GM21717 (cell line): ENCODE measurements around the gene HOXA9.

Experiments used
- ATAC-seq: cut with Tn5 transposase; IDR thresholded peaks from one replicate; pipeline ENCODE4 v1.9.1; 2021; ENCODE audit warnings: mild to moderate bottlenecking, moderate library complexity; ENCODE audit not compliant: unreplicated experiment

HOXA9 gene

GRCh38 chr7:27155816-27156507, 9.4 kb downstream of the HOXA9 start:
- no peak for ATAC-seq

GRCh38 chr7:27154901-27155815, 10.2 kb downstream of the HOXA9 start:
- ATAC-seq: no peak

GRCh38 chr7:27154369-27154768, 11.0 kb downstream of the HOXA9 start:
- ATAC-seq: no peak

GRCh38 chr7:27153526-27153925, 11.8 kb downstream of the HOXA9 start:
- ATAC-seq: no peak

- ATAC-seq: no peak
These were observed 12.4 kb downstream of the HOXA9 start for GRCh38 chr7:27152816-27153442.

- ATAC-seq: no peak
These were observed 13.2 kb downstream of the HOXA9 start, which contains the start of gene HOXA3 for GRCh38 chr7:27151931-27152815. Gene HOXA3 (minus strand): TSS chr7:27152583. CDS start chr7:27110640, 41,943 bp downstream.

- ATAC-seq: no peak
These were observed 13.9 kb downstream of the HOXA9 start for GRCh38 chr7:27151341-27151930.

- ATAC-seq: peak; percentile 70
These were observed 14.6 kb downstream of the HOXA9 start for GRCh38 chr7:27150568-27151340.

GRCh38 chr7:27149842-27150567, 15.3 kb downstream of the HOXA9 start:
- ATAC-seq: peak; percentile 9

GRCh38 chr7:27148756-27149641, 16.3 kb downstream of the HOXA9 start:
- ATAC-seq: no peak

GRCh38 chr7:27148031-27148755, 17.1 kb downstream of the HOXA9 start:
- no peak for ATAC-seq

- ATAC-seq: no peak
These were observed 17.9 kb downstream of the HOXA9 start, which contains the start of gene HOXA6 for GRCh38 chr7:27147199-27148030. Gene HOXA6 (minus strand): TSS chr7:27147774. CDS start chr7:27147749, 25 bp downstream.

GRCh38 chr7:27146491-27147198, 18.7 kb downstream of the HOXA9 start:
- no peak for ATAC-seq

- no peak for ATAC-seq
These were observed 19.4 kb downstream of the HOXA9 start for GRCh38 chr7:27145914-27146412.
